Central memory CD8-positive, alpha-beta T cell (primary cell): ENCODE data around the gene SEC31A.
A peak's percentile ranks its signal among the peaks of the same experiment; 100 is the strongest.
"Not testable (repeated sequence)": the region's sequence is repeated elsewhere in the genome, so short reads cannot be mapped to it uniquely, and the experiment has no call there.

Experiments
- ATAC-seq: fragments of 150-1000 bp; cut with Tn5 transposase; replicated peaks from 2 replicates; pipeline ENCODE4 v1.10.0; 2022; ENCODE audit warnings: mild to moderate bottlenecking, moderate FRiP score, moderate number of reproducible peaks; ENCODE audit not compliant: poor library complexity, severe bottlenecking; ENCODE audit errors: extremely low read depth
- DNase-seq, 2 donors: peaks; one replicate each; pipeline ENCODE4 v3.0.0; 2021; ENCODE audit warnings: low spot score in 2 of 2
- H3K27ac Mint-ChIP-seq: one replicate; pipeline ENCODE4 v1.8.0; 2022; ENCODE audit warnings: low read depth, mild to moderate bottlenecking, moderate library complexity, mixed read lengths
- H3K27me3 Mint-ChIP-seq: one replicate; pipeline ENCODE4 v1.8.0; 2022; ENCODE audit warnings: mixed read lengths
- H3K36me3 Mint-ChIP-seq: one replicate; pipeline ENCODE4 v1.8.0; 2022; ENCODE audit warnings: mild to moderate bottlenecking, moderate library complexity, mixed read lengths; ENCODE audit not compliant: insufficient read depth
- H3K4me1 Mint-ChIP-seq: one replicate; pipeline ENCODE4 v1.8.0; 2022; ENCODE audit warnings: mixed read lengths
- H3K4me3 Mint-ChIP-seq: one replicate; pipeline ENCODE4 v1.8.0; 2022; ENCODE audit warnings: mild to moderate bottlenecking, moderate library complexity, mixed read lengths
- H3K9me3 Mint-ChIP-seq: one replicate; pipeline ENCODE4 v1.8.0; 2022; ENCODE audit warnings: mixed read lengths

Gene SEC31A, protein sequence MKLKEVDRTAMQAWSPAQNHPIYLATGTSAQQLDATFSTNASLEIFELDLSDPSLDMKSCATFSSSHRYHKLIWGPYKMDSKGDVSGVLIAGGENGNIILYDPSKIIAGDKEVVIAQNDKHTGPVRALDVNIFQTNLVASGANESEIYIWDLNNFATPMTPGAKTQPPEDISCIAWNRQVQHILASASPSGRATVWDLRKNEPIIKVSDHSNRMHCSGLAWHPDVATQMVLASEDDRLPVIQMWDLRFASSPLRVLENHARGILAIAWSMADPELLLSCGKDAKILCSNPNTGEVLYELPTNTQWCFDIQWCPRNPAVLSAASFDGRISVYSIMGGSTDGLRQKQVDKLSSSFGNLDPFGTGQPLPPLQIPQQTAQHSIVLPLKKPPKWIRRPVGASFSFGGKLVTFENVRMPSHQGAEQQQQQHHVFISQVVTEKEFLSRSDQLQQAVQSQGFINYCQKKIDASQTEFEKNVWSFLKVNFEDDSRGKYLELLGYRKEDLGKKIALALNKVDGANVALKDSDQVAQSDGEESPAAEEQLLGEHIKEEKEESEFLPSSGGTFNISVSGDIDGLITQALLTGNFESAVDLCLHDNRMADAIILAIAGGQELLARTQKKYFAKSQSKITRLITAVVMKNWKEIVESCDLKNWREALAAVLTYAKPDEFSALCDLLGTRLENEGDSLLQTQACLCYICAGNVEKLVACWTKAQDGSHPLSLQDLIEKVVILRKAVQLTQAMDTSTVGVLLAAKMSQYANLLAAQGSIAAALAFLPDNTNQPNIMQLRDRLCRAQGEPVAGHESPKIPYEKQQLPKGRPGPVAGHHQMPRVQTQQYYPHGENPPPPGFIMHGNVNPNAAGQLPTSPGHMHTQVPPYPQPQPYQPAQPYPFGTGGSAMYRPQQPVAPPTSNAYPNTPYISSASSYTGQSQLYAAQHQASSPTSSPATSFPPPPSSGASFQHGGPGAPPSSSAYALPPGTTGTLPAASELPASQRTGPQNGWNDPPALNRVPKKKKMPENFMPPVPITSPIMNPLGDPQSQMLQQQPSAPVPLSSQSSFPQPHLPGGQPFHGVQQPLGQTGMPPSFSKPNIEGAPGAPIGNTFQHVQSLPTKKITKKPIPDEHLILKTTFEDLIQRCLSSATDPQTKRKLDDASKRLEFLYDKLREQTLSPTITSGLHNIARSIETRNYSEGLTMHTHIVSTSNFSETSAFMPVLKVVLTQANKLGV

DNA sequence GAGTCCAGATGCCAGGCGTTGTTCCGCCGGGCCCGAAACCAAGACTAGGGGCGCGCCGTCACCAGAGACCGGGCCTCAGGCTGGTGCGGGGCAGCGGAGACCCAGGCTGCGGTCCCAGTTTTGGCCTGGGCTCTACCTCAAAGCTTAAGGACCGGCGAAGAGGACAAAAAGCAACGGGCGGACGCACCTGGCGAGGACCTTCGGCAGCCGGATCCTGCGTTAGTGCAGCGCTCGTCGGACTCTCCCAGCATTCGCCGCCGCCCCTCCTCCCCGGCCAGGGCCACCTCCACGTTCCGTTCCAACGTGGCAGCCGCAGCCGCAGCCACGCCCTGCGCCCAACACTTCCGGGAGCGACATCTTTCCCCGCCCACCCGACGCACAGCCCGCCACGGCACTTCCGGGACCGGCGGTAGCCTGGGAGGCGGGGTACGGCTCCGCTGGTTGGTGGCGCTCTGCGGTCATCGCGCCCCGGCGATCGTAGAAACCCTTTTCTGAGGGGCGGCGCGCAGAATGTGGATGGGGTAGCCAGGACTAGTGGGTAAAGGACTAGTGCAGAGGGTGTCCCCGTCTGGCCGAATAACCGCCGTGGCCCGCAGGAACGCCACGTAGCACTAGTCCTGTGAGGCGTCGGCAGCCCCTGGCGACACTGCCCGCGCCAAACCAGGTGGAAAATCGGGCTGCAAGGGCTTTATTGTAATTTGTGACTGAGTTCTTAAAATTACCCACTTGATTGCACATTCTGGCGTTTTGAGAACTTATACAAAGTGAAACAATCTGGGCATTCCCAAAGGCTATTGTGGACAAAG is at the start of gene SEC31A:
TSS of gene SEC31A (minus strand) at position 253 of the 806 bp plus-strand sequence. CDS start 9,217 bp downstream, outside the sequence.
- Mint-ChIP-seq H3K4me1 (peaks cover 30% of the 10 kb centered on the region), H3K9me3 (no peaks in the 10 kb centered on the region), H3K4me3 (peak within 1 kb of the TSS; percentile 97), H3K36me3 (peaks cover 37% of the 10 kb centered on the region), H3K27ac (peak within 1 kb of the TSS; percentile 98), H3K27me3 (no peaks in the 10 kb centered on the region)
- ATAC-seq (peak; percentile 93), DNase-seq (peak; percentile 91 to 96)

DNA sequence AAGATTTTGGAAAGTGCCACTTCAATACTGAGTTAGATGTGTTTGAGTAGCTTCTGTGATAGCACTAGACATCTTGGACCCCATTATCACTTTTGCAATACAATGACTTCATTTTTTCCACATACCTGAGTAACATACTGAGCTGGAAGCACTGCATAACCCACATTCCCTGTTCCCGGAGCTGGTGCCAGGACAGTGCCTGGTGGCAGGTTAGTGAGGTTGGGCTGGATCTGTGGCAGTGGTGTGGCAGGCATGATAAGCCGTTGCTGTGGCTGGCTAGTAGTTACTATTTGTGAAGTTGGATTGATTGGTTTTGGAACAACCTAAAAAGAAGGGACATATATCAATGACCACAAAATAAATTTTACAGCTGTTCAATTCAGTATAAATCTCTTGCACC is 48.5 kb upstream of the SEC31A start:
- Mint-ChIP-seq H3K9me3 (no peaks in the 10 kb centered on the region), H3K27ac (peak overlapping the region; percentile 49), H3K27me3 (no peaks in the 10 kb centered on the region), H3K4me3 (no peak overlapping the region), H3K4me1 (no peaks in the 10 kb centered on the region), H3K36me3 (peaks cover 38% of the 10 kb centered on the region)
- ATAC-seq = no peak
- no peak for DNase-seq

DNA sequence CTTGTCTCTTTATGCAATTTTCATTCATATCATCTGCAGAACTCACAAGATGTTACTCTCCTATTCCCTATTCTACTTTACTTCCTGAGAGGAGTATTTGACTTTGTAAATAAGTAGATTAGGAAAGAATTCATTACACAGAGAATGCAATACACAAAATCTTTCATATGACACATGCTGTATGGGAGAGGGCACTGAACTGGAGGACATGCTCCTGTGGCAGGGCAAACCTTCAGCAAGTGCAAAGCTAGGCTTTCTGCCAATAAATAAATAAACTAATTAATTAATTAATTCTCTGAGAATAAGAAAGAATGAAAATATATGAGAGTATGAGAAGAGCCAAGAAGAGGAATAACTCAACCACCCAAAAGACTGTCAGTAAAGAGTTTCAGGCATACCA is 43.5 kb upstream of the SEC31A start:
- H3K27me3 Mint-ChIP-seq = no peaks in the 10 kb centered on the region
- no peaks in the 10 kb centered on the region for H3K9me3 Mint-ChIP-seq
- no peak overlapping the region for H3K27ac Mint-ChIP-seq
- no peak for ATAC-seq
- no peaks in the 10 kb centered on the region for H3K4me1 Mint-ChIP-seq
- H3K4me3 Mint-ChIP-seq = no peak overlapping the region
- no peak for DNase-seq
- peaks cover 45% of the 10 kb centered on the region for H3K36me3 Mint-ChIP-seq

DNA sequence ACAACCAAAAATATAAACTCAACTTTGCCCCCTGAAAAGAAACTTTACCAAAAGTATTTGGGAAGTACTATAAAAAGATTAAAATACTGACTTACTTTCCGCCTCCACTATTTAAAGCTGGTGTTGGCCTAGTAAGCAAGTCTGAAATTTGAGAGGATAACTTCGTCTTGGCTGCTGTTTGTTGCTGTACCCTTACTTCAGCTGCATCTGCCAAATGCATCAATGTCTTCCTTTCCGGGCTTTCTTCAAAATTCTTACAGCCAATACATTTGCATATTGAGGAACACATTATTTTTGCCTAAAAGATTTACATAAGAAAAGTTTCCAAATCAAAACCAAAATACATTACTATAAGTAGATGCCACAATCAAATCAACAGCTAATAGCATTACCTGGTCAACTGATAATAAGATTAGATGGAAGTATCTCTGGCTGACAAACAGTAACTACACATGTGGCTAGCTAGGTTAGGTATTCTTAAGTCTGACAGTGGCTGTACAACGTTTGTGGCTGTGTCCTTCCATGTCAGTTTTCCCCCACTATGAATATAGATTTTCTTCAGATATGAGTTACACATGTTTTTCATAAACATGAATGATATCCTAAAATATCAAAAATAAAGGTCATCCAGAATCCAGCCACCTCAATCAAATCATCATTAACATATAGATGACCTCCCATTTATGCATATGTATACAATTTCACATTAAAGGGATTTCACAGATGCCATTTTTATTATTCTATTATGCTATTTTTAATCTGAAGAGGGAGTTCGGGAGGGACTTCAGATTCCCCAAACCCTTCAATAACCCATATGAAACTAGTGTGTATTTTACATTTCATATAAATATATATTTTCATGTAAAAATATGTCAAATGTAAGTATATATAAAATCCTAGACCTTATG is 40.1 kb upstream of the SEC31A start:
- H3K36me3 Mint-ChIP-seq = peaks cover 28% of the 10 kb centered on the region
- H3K9me3 Mint-ChIP-seq = no peaks in the 10 kb centered on the region
- no peaks in the 10 kb centered on the region for H3K4me1 Mint-ChIP-seq

DNA sequence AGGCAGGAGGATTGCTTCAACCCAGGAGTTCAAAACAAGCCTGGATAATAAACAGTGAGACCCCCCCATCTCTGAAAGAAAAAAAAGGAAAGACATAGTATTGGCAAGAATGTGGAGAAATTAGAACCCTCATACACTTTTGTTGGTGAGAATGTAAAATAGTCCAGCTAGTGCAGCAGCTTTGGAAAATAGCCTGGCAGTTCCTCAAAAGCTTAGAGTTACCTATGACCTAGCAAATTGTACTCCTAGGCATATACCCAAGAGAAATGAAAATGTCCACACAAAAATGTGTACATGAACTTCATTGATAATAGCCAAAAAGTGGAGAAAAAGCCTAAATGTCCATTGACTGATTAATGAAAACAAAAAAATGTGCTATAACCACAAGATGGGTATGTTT is 30.8 kb upstream of the SEC31A start:
- Mint-ChIP-seq H3K27ac (no peak overlapping the region), H3K9me3 (no peaks in the 10 kb centered on the region), H3K4me3 (no peak overlapping the region), H3K27me3 (no peaks in the 10 kb centered on the region), H3K4me1 (no peaks in the 10 kb centered on the region), H3K36me3 (peaks cover 6% of the 10 kb centered on the region)
- DNase-seq (no peak), ATAC-seq (no peak)

More for the DNA sequence above, 40.1 kb upstream of the SEC31A start:
- ATAC-seq (no peak), DNase-seq (no peak)
- no peaks in the 10 kb centered on the region for H3K27me3 Mint-ChIP-seq
- H3K27ac Mint-ChIP-seq = no peak overlapping the region
- no peak overlapping the region for H3K4me3 Mint-ChIP-seq

DNA sequence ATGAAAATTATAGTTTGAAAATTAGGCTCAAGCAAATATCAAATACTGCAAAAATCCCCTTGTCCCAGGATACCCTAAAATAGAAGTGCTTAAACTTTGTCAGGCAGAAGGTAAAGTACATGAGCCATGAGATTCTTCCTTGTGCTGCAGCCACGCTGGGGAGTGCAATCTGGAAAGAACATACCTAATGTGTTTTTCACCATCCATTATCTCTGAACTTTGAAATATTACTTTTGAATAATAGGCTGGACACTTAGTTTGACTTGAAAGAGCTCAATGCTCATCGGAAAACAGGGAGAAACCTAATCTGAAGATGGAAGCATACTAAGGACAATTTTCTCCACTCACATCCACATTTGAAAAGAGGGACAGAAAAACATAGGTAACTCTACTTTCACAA is 28.4 kb upstream of the SEC31A start:
- DNase-seq (no peak), ATAC-seq (no peak)
- no peaks in the 10 kb centered on the region for H3K27me3 Mint-ChIP-seq
- H3K27ac Mint-ChIP-seq = no peak overlapping the region
- no peaks in the 10 kb centered on the region for H3K9me3 Mint-ChIP-seq
- H3K4me1 Mint-ChIP-seq = no peaks in the 10 kb centered on the region
- peaks cover 7% of the 10 kb centered on the region for H3K36me3 Mint-ChIP-seq
- no peak overlapping the region for H3K4me3 Mint-ChIP-seq

DNA sequence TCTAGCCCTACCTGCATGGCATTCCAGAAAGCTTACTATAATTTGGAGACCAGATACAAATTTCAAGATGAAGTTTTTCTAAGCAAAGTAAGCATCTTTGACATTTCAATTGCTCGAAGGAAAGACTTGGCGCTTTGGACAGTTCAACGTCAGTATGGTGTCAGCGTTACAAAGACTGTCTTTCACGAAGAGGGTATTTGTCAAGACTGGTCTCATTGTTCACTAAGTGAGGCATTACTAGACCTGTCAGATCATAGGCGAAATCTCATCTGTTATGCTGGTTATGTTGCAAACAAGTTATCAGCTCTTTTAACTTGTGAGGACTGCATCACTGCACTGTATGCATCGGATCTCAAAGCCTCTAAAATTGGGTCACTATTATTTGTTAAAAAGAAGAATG is 27.1 kb upstream of the SEC31A start:
- ATAC-seq (no peak), DNase-seq (no peak)
- Mint-ChIP-seq H3K27me3 (no peaks in the 10 kb centered on the region), H3K4me3 (no peak overlapping the region), H3K36me3 (peaks cover 7% of the 10 kb centered on the region), H3K9me3 (no peaks in the 10 kb centered on the region), H3K4me1 (no peaks in the 10 kb centered on the region), H3K27ac (no peak overlapping the region)

DNA sequence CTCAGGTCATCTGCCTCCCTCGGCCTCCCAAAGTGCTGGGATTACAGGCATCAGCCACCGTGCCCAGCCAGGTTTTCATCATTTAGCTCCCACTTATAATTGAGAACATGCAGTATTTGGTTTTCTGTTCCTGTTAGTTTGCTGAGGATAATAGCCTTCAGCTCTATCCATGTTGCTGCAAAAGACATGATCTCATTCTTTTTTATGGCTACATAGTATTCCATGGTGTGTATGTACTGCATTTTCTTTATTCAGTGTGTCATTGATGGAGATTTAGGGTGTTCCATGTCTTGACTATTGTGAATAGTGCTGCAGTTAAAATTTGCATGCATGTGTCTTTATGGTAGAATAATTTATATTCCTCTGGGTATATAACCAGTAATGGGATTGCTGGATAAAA is 23.0 kb upstream of the SEC31A start:
- not testable (repeated sequence) for H3K36me3 Mint-ChIP-seq, H3K4me1 Mint-ChIP-seq, ATAC-seq, DNase-seq, H3K27me3 Mint-ChIP-seq, H3K9me3 Mint-ChIP-seq, H3K4me3 Mint-ChIP-seq, H3K27ac Mint-ChIP-seq

DNA sequence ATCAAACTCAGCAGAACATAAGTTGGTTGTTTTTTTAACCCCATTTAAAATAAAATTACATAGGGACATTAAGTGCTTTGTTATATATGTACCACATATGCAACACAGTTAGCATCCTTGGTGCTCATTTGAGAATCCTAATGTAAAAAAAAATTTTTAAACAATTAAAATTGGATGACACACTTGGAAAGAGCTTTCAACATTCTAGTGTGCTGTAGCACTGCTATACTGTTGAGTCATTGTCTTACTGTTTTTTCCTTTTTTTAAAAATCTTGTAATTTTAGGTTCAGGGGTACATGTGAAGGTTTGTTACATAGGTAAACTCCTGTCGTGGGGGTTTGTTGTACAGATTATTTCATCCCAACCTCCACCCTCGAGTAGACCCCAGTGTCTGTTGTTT is 22.4 kb upstream of the SEC31A start:
- H3K27ac Mint-ChIP-seq = no peak overlapping the region
- DNase-seq (no peak), ATAC-seq (no peak)
- H3K36me3 Mint-ChIP-seq = peaks cover 7% of the 10 kb centered on the region
- no peaks in the 10 kb centered on the region for H3K27me3 Mint-ChIP-seq
- H3K9me3 Mint-ChIP-seq = no peaks in the 10 kb centered on the region
- no peaks in the 10 kb centered on the region for H3K4me1 Mint-ChIP-seq
- H3K4me3 Mint-ChIP-seq = no peak overlapping the region

DNA sequence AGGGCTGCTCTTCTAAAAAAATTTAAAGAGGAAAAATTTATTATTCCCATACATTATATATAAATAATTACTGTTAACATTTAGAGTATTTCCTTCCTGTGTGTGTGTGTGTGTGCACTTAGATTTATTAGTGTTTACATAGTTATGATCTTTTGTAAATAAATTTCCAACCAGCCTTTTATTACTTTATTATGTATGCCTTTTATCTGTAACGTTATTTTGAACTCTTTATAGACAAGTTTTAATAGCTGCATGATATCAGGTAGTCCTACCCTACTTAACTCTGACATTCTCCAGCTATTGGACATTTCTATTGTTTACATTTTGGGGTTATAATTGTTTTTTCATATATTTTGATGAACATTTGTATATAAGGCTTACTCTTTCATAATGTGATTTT is 18.4 kb upstream of the SEC31A start:
- peaks cover 6% of the 10 kb centered on the region for H3K4me1 Mint-ChIP-seq

DNA sequence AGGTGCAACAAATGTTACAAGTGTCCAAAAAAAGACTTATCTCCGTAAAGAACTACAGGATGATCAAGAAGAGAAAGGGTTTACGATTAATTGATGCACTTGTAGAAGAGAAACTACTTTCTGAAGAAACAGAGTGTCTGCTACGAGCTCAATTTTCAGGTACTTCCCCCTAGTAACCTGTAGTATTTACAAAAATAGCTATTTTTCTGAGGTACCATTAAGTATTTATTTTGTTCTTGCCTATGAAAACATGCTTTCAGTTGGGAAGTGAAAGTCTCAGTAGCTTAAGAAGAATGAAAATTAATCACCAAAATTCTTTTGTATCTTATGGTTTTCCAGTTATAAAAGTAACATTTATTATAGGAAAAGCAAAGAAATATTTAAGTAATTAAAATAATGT is 15.5 kb upstream of the SEC31A start:
- H3K27me3 Mint-ChIP-seq = no peaks in the 10 kb centered on the region
- H3K36me3 Mint-ChIP-seq = peaks cover 2% of the 10 kb centered on the region
- H3K9me3 Mint-ChIP-seq = no peaks in the 10 kb centered on the region
- no peak overlapping the region for H3K27ac Mint-ChIP-seq
- H3K4me1 Mint-ChIP-seq = peaks cover 6% of the 10 kb centered on the region
- DNase-seq (no peak), ATAC-seq (no peak)
- no peak overlapping the region for H3K4me3 Mint-ChIP-seq

More for the DNA sequence above, 18.4 kb upstream of the SEC31A start:
- Mint-ChIP-seq H3K27ac (no peak overlapping the region), H3K9me3 (no peaks in the 10 kb centered on the region), H3K27me3 (no peaks in the 10 kb centered on the region), H3K4me3 (no peak overlapping the region), H3K36me3 (peaks cover 2% of the 10 kb centered on the region)
- no peak for ATAC-seq
- no peak for DNase-seq
